Measurements from ENCODE around the gene TTC7B.

DNA sequence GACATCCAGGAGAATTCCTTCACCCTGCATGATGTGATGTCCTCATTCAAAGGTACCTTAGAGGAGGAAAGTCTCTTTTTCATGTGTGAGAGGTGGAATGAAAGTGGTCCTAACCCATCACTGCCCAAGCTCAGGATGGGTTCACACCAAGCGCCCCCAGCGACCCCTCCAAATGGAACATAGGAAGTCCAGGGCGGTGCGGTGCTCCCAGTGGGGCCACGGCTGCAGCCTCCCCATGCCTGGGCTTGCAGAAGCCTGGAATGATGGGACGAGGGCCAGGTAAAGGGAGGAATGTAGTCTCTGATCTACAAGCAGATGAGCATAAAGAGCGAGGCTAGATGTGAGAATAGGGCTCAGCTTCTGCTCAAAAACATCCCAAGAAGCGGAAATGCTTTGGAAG is 196.3 kb downstream of the TTC7B start:
- TF ChIP-seq, protein P1, sequence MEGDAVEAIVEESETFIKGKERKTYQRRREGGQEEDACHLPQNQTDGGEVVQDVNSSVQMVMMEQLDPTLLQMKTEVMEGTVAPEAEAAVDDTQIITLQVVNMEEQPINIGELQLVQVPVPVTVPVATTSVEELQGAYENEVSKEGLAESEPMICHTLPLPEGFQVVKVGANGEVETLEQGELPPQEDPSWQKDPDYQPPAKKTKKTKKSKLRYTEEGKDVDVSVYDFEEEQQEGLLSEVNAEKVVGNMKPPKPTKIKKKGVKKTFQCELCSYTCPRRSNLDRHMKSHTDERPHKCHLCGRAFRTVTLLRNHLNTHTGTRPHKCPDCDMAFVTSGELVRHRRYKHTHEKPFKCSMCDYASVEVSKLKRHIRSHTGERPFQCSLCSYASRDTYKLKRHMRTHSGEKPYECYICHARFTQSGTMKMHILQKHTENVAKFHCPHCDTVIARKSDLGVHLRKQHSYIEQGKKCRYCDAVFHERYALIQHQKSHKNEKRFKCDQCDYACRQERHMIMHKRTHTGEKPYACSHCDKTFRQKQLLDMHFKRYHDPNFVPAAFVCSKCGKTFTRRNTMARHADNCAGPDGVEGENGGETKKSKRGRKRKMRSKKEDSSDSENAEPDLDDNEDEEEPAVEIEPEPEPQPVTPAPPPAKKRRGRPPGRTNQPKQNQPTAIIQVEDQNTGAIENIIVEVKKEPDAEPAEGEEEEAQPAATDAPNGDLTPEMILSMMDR (IDR thresholded peaks at IDR 0.05; ENCODE audit: poor library complexity, severe bottlenecking) = no peak
- no peak for TF ChIP-seq POLR2AphosphoS5 (IDR thresholded peaks at IDR 0.05)
